Activated T-helper 1 cell treated with Interleukin-2 at 50 U/mL for 16 hours (primary cell): ENCODE measurements around the gene DNAJC11.
"Not testable (repeated sequence)": the region's sequence is repeated elsewhere in the genome, so short reads cannot be mapped to it uniquely, and the experiment has no call there.

Experiments used
- DNase-seq: peaks from one replicate; pipeline ENCODE4 v3.0.0-alpha.2; 2020; ENCODE audit warnings: low read depth

Gene DNAJC11

DNA sequence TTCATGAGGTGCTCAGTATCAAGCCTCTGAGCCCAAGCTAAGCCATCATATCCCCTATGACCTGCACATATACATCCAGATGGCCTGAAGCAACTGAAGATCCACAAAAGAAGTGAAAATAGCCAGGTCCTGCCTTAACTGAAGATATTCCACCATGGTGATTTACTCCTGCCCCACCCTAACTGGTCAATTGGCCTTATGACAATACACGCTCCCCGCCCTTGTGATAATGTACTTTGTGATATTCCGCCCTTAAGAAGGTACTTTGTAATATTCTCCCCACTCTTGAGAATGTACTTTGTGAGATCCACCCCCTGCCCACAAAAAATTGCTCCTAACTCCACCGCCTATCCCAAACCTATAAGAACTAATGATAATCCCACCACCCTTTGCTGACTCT is 1.7 kb downstream of the DNAJC11 start:
- DNase-seq, result not testable (repeated sequence)

DNA sequence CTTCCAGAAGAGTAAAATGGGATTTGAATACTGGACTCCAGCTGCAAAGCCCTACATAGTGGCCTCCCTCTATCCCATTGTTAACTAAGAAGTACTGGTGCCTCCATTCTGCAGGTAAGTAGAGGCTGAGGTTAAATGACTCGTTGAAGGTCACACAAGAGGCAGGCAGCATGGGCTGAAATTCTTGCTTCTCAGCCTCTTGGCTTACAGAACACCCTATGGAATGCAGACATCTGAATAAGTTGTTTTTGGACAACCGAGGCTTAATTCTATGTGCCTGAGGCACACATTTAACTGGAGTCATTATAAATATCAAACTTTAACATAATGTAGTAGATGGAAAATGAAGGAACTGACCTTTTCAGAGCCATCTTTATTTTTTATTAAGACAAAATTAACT is 5.7 kb downstream of the DNAJC11 start:
- no peak for DNase-seq

DNA sequence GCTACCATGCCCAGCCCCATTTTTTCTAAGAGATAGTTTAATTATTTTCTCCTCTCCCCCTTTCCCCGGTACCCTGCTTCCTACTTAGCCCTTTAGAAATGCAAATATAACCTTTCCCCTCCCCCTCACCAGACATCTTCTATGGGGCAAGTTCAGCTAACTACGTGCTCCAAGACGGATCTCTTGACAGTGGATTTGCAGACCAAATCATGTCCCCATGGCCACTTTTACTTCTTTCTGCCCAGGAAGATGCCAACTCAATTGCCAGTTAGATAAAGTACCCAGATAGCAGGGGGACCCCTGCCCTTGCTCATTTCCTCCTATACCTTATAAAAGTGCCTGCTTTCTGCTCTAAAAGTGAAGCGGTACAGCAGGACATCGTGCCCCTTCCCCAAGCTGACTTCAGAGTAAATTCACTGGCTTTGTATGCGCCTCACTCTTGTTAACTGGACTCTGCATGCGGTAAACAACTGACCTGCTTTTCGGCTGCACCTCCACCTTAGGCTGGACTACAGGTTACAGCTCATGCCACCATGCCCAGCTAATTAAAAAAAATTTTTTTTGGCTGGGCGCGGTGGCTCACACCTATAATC is 7.4 kb downstream of the DNAJC11 start:
- DNase-seq, result no peak

DNA sequence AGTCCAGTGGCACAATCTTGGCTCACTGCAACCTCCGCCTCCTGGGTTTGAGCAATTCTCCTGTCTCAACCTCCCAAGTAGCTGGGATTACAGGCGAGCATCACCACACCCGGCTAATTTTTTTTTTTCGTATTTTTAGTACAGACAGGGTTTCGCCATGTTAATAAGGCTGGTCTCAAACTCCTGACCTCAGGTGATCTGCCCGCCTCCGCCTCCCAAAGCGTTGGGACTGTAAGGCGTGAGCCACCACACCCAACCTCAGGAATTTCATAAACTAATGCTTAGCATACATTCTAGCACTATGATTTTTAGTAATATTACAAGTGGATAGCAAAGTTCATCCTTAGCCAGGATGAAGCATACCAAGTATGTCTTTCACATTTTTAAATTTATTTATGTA is 8.7 kb downstream of the DNAJC11 start:
- no peak for DNase-seq

DNA sequence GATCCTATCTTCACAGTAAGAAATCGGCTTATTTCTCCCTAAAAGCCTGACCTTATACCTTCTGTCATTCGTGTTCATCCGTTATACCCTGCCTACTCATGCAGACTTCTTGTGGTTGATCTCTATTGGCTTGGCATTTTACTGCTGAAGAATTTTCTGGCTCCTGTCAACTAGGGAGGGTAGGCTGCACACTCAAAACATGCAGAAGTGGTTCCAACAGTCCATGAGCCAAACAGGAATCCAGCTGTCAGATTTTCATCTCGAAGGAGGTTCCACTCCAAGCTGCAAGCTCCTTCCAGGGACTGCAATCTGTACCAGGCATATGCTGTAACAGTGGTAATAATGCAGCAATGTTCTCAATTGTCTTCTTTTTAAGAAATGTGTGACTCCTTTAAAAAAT is 10.1 kb downstream of the DNAJC11 start:
- no peak for DNase-seq

DNA sequence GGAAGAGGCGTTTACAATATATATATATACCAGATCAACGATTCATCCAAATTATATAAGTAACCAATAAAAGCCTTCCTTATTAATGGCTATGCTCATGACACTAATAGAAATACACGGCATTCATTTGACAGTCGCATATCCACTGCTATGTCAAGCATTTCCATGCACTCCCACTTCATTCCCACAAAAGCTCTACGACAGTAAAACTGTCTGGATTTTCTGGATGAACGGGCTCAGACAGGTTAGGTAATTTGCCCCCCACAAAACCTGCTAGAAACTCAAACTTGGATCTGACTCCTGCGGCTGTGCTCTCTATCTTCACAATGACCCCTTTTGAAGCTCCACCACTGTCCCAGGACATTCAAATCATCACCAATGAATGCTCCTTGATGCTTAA is 11.4 kb downstream of the DNAJC11 start:
- DNase-seq, result no peak

DNA sequence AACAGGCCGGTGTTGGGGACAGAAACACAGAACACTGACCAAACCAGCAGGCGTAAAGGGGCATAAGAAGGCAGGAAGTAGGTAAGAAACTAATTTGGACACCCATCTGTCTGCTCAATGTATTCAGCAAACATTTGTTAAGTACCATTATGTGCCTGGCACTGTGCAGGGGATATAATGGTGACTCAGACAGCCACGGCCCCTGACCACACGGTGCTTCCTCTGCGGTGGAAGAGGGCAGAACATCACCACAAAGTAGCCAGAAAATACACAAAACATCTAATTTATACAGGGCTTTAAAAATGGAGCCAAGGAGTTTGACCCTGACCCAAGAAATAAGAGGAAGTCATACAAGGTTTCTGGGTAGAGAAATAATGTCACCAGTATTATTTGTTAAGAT is 12.9 kb downstream of the DNAJC11 start:
- no peak for DNase-seq

DNA sequence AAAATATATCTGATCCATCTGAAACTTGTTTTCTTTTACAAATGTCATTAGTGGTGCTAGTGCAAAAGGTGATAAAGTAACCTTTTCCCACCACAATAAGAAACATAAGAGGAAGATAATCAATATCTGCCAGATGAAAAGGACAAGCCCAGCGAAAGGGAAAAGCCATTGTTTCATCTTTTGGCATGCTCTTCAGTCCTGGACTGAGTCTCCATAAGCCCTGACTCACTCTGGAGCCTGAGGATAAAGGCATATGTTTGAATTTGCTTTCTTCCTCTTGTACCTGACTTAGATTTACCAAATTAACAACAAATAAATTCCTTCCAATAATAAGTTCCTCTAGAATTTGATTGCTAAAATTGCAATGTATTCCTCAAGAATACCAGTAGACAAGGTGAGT is 13.6 kb downstream of the DNAJC11 start:
- no peak for DNase-seq

DNA sequence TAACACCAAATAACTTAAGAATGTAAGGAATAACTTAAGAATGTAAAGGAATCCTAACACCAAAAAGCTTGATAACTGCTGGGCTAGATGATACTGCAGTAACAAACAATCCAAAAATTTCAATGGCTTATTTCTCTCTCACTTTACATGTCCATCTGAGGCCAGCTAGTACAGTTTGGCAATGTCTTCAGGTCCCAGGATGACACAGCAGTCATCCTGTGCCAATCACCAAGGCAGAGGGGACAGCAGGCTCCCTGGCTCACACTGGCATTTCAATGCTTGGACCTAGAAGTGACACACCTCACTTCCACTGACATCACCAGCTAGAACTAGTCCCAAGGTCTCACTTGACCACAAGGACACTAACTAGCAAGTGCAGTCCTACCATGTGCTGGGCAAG is 15.3 kb downstream of the DNAJC11 start:
- no peak for DNase-seq

DNA sequence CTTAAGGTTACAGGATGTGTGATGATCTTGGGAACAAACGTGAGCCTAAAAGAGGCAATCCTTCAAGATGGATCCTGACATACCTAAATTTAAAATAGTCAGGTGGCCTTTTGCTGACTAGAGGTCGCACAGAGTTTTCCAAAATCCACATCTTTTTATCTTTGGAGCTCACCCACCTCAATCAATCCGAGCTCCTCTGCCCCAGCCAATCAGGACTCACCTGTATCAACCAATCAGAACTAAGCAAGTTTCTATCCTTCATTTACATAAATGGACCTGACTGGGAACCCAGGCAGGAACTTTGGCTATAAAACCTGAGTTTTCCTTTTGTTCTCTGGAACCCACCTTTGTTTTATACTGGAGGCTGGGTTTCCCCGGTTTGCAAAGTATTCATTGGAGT is 16.2 kb downstream of the DNAJC11 start:
- DNase-seq, result no peak

DNA sequence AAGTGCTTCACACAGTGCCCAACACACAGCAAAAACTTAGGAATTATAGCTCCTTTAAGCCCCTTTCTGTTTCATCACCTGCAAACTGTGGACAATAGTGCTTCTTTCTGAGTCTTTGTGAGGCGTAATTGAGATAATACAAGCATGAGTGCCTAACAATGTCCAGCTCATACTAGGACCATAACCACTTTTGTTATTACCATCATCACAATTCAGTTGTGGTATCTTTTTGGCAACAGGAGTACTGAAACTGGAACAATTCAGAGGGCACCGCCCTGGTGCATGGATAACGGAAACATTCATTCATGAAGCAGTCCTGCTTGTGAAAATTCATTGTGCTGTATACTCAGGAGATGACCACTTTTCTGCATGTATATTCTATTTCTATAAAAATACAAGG is 18.2 kb downstream of the DNAJC11 start:
- no peak for DNase-seq

DNA sequence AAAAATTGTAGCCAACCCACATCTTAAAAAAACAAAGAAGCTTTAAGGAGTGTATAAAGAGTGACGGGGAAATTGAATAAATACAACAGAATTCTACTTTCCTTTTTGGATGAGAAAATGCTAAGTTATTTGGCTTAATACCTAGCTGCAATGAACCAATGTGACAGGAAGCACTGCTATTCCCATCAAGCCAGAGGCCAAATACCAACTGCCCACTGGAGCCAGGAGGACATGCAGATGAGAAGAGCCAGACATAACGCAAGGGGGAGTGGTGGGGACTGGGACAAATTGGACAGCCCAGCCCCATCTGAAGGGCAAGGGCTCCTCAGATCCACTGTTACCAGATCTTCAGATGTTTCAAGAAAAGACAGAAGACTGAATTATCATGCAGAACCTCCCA is 25.7 kb downstream of the DNAJC11 start:
- DNase-seq, result no peak

DNA sequence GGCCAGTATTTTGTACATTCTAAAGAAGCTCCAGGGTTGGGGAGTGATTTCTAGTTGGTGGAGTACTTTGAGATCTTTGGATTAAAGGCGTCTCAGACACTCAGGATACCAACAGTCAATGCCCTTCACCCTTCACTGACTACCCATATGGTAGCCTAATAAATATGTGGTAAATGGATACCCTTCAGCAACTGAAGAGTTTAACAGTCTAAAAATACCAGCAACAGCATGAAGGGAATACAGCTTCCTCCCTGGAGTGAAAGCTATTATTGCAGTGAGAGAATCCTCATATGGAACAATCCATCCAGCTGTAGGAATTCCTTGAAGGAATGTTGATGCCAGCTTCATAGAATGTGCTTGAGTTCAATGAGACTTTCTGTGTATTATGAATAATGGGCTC is 26.8 kb downstream of the DNAJC11 start:
- DNase-seq, result no peak

DNA sequence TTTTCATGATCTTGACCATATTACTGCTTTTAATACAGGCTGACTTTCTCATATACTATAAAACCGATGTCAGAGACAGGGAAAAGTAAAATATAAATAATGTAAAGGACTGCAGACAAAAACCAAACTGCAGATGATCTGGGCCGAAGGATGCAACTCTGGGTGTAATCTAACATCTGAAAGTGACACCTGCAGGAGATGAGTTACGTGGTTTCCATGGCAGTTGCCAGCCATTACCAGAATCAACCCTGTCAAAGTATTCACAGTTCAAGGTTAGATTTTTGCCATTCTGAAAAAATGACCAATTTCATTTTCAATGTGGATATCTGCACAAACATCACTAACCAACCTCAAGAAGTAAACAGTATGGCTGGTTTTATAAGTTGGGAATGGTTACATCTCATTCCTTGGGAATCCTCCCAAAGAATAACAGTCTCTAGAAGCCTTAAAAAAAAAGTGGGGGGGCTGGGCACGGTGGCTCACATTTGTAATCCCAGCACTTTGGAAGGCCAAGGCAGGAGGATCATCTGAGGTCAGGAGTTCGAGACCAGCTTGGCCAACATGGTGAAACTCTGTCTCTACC is 27.7 kb downstream of the DNAJC11 start:
- DNase-seq, result no peak

DNA sequence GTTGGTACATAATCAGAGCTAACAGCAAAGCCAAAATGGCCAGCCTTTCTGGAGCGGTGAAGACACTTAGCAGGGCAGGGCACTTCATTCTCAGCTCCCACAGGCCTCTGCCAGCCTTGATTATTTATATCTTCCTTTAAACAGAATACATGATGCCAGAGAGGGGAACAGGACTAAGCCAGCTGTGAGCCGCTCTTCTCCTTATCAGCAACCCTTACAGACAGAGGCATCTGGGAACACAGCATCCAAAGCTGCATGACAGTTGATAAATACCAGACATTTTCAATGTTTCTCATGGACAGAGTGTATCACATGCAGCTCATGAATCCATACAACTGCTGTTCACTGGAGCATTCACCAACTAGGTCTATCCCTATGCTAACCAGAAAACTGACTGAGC is 29.1 kb downstream of the DNAJC11 start:
- DNase-seq, result no peak

DNA sequence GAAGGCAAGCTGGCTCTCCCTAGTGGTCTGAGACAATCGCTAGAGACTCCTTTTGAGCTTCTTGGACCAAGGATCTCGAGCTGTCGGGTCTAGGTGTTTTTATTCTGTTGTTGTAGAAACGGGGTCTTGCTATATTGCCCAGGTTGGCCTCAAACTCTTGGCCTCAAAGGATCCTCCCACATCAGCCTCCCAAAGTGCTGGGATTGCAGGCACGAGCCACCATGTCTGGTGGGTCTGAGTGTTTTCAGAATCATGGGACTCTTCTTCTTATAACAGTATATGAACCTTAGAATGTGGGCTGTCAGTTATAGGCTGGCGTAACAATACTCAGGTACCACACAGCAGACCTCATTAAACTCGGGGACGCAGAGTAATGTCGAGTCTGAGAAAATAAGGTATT is 33.1 kb downstream of the DNAJC11 start:
- no peak for DNase-seq

DNA sequence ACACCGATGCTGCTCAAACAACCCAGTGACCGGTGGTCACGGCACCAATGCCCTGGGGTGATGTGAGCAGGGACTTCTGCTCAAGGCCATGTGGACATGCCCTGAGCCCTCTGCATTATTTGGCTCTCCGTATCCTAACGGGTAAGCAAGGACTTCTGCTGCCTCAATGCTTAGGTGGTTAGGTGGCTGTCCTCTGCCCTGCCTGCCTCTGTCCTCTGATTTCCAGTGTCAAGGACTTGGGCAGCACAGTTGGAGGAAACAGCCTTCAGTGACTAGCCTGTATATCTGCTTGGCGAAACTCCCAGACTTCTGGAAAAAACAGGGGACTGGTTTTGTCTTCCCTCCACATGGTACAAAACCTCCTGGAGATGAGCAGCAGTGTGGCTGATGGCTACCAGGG is 34.5 kb downstream of the DNAJC11 start:
- no peak for DNase-seq

DNA sequence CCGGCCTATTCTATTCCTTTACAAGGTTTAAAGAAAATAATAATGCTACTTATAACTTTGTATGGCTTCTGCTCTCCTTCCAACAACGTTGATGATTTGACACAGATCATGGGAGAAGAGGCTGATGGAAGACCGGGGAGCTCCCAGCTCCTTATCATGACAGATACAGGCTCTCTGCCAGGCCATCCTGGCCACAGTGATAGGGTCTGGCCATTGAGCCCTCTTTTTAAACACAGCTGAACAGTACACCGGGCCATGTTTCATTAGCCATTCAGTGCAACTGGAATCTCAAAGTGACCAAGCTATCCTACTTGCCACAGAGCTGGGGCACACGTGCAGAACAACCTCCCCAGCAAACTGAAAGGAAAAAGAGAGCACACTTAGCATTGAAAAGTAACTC is 34.9 kb downstream of the DNAJC11 start:
- DNase-seq, result no peak

DNA sequence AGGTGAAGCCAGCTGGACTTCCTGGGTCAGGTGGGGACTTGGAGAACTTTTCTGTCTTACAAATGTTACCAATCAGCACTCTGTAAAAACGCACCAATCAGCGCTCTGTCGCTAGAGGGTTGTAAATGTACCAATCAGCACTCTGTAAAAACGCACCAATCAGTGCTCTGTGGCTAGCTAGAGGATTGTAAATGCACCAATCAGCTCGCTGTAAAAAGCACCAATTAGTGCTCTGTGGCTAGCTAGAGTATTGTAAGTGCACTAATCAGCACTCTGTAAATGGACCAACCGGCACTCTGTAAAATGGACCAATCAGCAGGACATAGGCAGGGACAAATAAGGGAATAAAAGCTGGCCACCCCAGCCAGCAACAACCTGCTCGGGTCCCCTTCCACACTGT is 39.1 kb downstream of the DNAJC11 start:
- DNase-seq, result not testable (repeated sequence)

DNA sequence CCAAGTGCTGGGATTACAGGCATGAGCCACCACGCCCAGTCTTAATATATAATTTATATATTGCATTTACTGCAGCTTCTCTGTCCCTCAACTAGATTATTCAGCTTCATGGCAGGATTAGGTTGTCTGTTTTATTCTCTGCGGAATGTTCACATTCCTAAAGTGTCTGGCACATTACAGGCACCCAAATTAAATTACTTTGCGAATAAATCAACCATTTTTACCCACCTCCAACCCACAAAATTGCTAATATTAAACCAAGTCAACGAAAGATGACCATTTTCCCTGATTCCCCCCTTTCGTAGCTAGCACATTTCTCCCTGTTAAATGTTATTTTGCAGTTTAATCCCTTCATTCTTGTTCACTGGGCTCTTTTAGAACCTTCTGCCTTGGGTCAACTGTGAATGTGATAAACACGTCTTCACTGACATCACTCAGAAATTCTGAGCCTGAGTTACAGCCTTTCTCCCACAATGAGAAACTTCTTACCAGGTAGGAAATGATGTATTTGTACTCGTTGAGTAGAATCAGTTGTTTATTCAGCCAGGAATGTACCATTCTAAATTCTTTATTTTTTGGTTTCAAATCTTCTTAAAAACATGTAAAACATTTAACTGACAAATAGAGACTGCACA is 41.1 kb downstream of the DNAJC11 start:
- DNase-seq, result no peak

DNA sequence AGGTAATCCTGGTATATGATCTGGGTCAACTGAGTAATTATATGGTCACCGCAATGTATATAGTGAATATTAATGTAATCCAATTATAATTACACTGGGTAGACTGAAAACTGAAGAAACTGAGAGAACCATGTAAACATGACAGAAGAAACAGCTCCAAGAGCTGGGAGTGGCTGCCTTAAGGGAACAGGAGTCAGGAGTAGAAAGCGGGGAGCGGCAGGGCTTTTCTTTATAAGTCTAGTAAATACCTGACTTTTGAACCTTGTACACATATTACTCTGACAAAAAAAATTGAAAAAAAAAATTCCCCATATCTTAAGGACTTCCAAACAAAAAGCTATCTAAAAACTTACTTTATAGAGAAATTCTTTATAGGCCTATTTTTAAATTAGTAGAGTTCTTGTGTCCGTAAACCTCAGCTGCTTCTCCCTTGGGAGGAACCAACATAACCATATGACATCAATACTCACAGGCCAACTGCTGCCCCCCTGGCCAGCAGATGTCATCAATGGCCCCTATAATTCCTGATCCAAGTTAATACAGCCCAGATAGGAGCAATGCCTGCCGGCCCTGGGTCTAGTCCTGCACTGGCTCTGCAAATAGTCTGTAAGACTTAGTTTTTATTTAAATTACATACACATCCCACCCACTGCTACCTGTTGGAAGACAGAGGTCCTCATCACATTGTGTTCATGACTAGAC is 43.1 kb downstream of the DNAJC11 start:
- DNase-seq, result no peak

DNA sequence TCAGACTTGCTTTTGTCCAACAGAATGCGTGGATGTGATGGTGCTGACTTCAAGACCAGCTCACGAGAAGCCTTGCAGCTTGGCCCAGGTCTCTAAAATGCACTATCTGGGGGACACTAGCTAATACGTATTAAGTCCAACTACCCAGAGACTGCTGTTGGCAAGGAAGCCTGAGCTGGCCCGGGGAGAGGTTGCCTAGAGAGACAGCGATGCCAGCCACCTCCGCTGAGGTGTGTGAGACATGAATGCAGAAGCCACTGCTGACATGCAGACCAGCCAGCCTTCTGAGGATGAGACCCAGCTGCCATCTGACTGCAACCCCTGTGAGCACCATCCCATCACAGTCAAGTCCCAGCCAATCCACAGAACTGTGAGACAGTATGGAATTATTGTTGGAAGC is 44.5 kb downstream of the DNAJC11 start:
- no peak for DNase-seq
